Right lobe of liver (tissue), 6 donors: ENCODE measurements around the gene HRNR. TPM values are rescaled to one million over a fixed set of nuclear protein-coding genes. Genes with fewer than 3 reads are reported as not detected.

Experiments
- ATAC-seq, 4 donors: fragments of 200-7000 bp; cut with Tn5 transposase; one replicate each; pipeline ENCODE4 v1.9.1; 2020; ENCODE audit warnings: mild to moderate bottlenecking in 4 of 4, moderate library complexity in 4 of 4
- DNase-seq, 3 donors: peaks; one replicate each; pipeline ENCODE4 v3.0.0-alpha.2; 2020
- H3K27ac ChIP-seq, 3 donors: fragments of 200-600 bp; one replicate each; pipeline ENCODE4 v1.8.0; 2022
- H3K27me3 ChIP-seq, 2 donors: fragments of 200-600 bp; one replicate each; pipeline ENCODE4 v1.8.0; 2022
- H3K36me3 ChIP-seq, 4 donors: fragments of 200-600 bp; sonication (generic) in 1 of 4; one replicate each; pipeline versions ENCODE4 v1.5.1 to v1.8.0; 2017 to 2022; ENCODE audit warnings: control low read depth in 1 of 4
- H3K4me1 ChIP-seq, 4 donors: fragments of 200-600 bp; sonication (generic) in 1 of 4; one replicate each; pipeline versions ENCODE4 v1.5.1 to v1.8.0; 2017 to 2022; ENCODE audit warnings: control low read depth in 1 of 4
- H3K4me3 ChIP-seq, 3 donors: fragments of 200-600 bp; one replicate each; pipeline ENCODE4 v1.8.0; 2022
- H3K9me3 ChIP-seq, 4 donors: fragments of 200-600 bp; sonication (generic) in 1 of 4; one replicate each; pipeline versions ENCODE4 v1.5.1 to v1.8.0; 2017 to 2022; ENCODE audit warnings: control low read depth in 1 of 4
- POLR2A ChIP-seq: fragments of 450-650 bp; IDR thresholded peaks from one replicate; pipeline ENCODE4 v1.6.1; 2017; ENCODE audit warnings: antibody characterized with exemption, mild to moderate bottlenecking
- WGBS: methylation state at CpG from one replicate; pipeline ENCODE4 v1.1.6; 2018; ENCODE audit warnings: low coverage, low lambda C conversion rate; ENCODE audit not compliant: insufficient coverage; ENCODE audit errors: missing lambda C conversion rate; 5-methylcytosine and 5-hydroxymethylcytosine counted together
- intact Hi-C, 2 donors: fragments of 100-400 bp; cut with DNase I; formaldehyde crosslinking; loops; one replicate each; pipeline versions ENCODE4 v1.11.2 to v1.14.1; 2022
- total RNA-seq, 6 experiments: library from RNA; depleted of rRNA in 2 of 6; stranded (reverse); fragments of >200 nt in 2 of 6; fragmentation: NEBNext Ultra II Directional in 3 of 6; extraction: Animal tissue kit (Norgen Biotek cat#: 25700) in 3 of 6; gene quantifications; one replicate each; pipeline versions ENCODE4 v1.1.0 to v1.2.4, GENCODE V29; 2016 to 2023
- TF ChIP-seq, protein P1 (sequence below), 4 donors: fragments of 200-600 bp in 3 of 4; fragments of 450-650 bp in 1 of 4; IDR thresholded peaks; one replicate each; pipeline versions ENCODE4 v1.5.1 to v1.8.0; 2016 to 2022; ENCODE audit warnings: antibody characterized with exemption in 4 of 4, mild to moderate bottlenecking in 2 of 4
- donor health status: DM: no; HTN: yes; CAD: no.
- donor health status: DM: no; HTN: no; CAD: no.
- donor health status: DM: no; HTN: no; CAD: no.
- donor health status: DM: no; HTN: yes; CAD: no.
- donor health status: DM: no; HTN: yes; CAD: no.

Gene HRNR
- total RNA-seq, 6 experiments from 2014 or later: not detected

DNA sequence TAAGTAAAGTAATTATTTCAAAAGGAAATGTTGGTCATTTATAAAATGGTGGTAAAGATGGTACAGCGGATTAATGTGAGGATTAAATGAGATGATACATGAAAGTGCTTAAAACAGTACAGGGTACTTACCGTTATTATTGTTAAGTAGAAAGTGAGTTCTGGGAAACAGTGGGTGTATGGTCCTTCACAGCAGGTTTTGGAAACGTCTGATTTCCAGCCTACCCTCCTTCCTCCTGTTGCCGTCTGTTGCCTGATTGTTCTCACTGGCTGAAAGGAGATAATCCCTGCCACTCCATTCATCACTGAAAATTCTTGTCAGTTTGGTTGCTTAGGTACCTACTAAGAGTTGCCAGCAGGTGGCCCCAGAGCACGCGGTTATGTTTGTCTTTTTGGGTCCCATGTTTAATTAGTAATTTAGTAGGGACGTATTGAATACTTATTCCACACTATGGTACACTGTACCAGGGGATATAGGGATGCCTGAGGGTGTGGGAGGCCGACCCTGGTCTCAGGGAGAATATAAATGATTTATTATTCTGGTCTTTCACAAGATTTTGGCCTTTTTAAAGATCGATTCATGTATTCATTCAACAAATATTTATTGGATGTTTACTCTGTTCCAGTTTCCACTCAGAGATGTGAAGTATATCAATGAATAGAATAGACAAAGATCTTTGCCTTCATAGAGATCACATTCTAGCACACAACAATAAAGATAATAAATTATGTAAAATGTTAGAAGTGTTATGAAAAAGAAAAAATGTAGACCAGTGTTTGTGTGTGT lies 34.1 kb downstream of the HRNR start:
- H3K9me3 ChIP-seq: no peaks in the 10 kb centered on the region
- intact Hi-C loops: loop anchor here (10.0 kb wide), 2 partner anchors 135 to 255 kb away; no protein-coding TSS in a partner anchor
- H3K36me3 ChIP-seq: no peaks in the 10 kb centered on the region
- H3K4me1 ChIP-seq: peaks cover 0 to 18% (median 2%) of the 10 kb centered on the region in 4 donors
- H3K27me3 ChIP-seq: no peaks in the 10 kb centered on the region
- no peak overlapping the region for H3K27ac ChIP-seq
- ATAC-seq (peak; percentile 71 to 78 (median 74)), DNase-seq (peak; percentile 54 to 68 (median 67))
- TF ChIP-seq, protein P1, sequence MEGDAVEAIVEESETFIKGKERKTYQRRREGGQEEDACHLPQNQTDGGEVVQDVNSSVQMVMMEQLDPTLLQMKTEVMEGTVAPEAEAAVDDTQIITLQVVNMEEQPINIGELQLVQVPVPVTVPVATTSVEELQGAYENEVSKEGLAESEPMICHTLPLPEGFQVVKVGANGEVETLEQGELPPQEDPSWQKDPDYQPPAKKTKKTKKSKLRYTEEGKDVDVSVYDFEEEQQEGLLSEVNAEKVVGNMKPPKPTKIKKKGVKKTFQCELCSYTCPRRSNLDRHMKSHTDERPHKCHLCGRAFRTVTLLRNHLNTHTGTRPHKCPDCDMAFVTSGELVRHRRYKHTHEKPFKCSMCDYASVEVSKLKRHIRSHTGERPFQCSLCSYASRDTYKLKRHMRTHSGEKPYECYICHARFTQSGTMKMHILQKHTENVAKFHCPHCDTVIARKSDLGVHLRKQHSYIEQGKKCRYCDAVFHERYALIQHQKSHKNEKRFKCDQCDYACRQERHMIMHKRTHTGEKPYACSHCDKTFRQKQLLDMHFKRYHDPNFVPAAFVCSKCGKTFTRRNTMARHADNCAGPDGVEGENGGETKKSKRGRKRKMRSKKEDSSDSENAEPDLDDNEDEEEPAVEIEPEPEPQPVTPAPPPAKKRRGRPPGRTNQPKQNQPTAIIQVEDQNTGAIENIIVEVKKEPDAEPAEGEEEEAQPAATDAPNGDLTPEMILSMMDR (IDR thresholded peaks at IDR 0.05): peak; percentile 66 to 73 (median 68)
- no peak for TF ChIP-seq POLR2A
- WGBS: 12% methylated on average over 9 of the region's 9 CpGs
- H3K4me3 ChIP-seq: peak overlapping the region in 2 of 3 donors; percentile 41 to 62

DNA sequence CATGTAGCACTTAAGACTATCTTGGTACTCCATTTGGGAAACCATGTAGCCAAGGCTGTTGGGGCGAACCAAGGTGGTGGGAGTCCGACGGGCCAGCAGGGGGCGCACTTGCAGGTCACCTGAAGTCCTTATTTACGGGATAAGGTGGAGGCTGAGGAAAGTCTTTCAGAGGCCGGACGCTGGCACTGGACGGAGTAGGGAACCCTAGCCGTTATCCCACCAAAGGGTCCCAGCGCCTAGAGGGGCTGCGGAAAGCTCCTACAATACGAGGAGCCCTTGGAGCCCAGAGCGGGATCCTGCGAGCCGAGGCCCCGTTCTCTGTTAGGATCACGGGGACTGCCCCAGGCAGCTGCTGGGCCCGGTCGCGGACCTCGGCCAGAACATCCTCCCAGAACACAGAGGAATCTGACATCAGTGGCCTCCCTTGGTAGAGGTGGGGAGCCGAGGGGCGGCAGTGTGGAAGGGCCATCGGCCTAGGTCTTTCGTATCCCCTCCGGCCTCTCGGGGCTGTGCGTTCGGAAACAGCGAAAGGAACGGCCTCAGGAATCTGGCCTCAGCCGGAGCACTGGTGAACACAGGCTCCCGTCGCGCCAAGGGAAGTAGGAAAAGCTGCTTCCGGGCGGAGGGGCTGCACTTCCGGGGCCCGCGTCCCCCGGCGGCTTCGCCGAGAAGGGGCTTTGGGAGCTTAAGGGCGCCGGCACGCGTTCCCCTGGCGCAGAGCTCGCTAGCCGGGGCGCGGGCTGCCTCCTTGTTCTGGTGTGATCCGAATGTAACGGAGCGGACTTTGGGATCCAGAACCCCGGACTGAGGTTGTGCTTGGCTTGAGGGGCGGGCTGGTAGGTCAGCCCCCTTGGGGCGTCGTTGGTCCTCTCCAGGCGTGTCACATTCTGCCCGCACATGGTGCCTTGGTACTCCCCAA lies 35.1 kb downstream of the HRNR start:
- H3K27me3 ChIP-seq: no peaks in the 10 kb centered on the region
- TF ChIP-seq POLR2A: no peak
- TF ChIP-seq, protein P1 (IDR thresholded peaks at IDR 0.05): peak; percentile 70 to 91 (median 82)
- H3K4me3 ChIP-seq: peak overlapping the region; percentile 36 to 62 (median 41)
- 7% methylated on average over 21 of the region's 62 CpGs for WGBS
- H3K4me1 ChIP-seq: peaks cover 0 to 18% (median 2%) of the 10 kb centered on the region in 4 donors
- DNase-seq (peak; percentile 76 to 81 (median 81)), ATAC-seq (peak; percentile 73 to 83 (median 75))
- intact Hi-C loops: loop anchor here (10.0 kb wide), 2 partner anchors 134 to 256 kb away; no protein-coding TSS in a partner anchor
- H3K9me3 ChIP-seq: no peaks in the 10 kb centered on the region
- H3K36me3 ChIP-seq: no peaks in the 10 kb centered on the region
- H3K27ac ChIP-seq: peak overlapping the region in 1 of 3 donors; percentile 26

DNA sequence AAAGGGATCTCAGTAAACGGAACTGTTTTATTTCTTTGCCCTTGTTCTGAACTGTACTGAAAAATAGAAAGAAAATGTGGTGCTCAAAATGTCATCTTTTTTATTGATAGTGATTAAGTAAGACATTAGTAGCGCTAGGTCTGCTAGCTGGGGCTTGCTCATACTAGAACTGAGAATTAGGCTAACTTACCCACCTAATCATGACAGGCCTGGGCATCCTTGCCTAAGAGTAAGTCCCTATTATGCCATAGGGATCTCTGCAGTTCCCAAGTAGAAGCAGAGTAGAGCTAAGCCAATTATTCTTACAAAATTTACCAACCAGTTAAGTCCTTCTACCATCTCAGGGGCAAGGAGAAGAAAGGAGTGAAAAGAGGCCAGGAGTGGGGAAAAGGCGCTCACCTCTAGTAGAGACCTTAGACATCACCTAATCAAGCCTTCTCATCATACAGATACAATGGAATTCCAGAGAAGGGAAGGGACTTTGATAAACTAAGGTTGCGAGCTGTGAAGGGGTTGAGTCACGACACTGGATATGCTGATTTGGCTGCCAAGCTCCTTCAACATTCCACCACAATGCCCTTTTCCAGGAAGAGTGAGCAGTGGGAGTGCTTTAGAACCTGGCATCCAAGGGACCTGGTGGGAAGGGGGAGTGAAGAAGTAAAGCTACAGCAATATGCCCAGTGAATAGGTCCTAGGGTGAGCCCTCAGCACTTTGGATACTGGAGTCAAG lies 37.3 kb downstream of the HRNR start:
- Histone ChIP-seq H3K4me1 (peaks cover 0 to 18% (median 2%) of the 10 kb centered on the region in 4 donors), H3K27me3 (no peaks in the 10 kb centered on the region), H3K27ac (no peak overlapping the region), H3K9me3 (no peaks in the 10 kb centered on the region), H3K4me3 (no peak overlapping the region), H3K36me3 (no peaks in the 10 kb centered on the region)
- TF ChIP-seq, protein P1 (IDR thresholded peaks at IDR 0.05): no peak
- TF ChIP-seq POLR2A: no peak
- no peak for ATAC-seq
- no peak for DNase-seq
- intact Hi-C loops: loop anchor here (10.0 kb wide), 2 partner anchors 132 to 258 kb away; no protein-coding TSS in a partner anchor
- WGBS: 85% methylated on average over 4 of the region's 5 CpGs
